Stimulated activated CD8-positive, alpha-beta memory T cell treated with anti-CD3 and anti-CD28 coated beads, Interleukin-7, amount 100 ng/mL, for 24 hours (primary cell): ENCODE results near the gene ZFAND2A.
"Not testable (repeated sequence)": the region's sequence is repeated elsewhere in the genome, so short reads cannot be mapped to it uniquely, and the experiment has no call there.

ENCODE experiments used
- DNase-seq: peaks from one replicate; pipeline ENCODE4 v3.0.0-alpha.2; 2020; ENCODE audit warnings: low read depth

ZFAND2A gene

GRCh38 chr7:1151653-1152425 is 8.2 kb downstream of the ZFAND2A start:
- DNase-seq = no peak

- DNase-seq = no peak
These were observed 8.8 kb downstream of the ZFAND2A start for GRCh38 chr7:1151156-1151555.

GRCh38 chr7:1150400-1151002 is 9.5 kb downstream of the ZFAND2A start:
- DNase-seq = no peak

GRCh38 chr7:1149351-1149794 is 10.6 kb downstream of the ZFAND2A start:
- no peak for DNase-seq

GRCh38 chr7:1147873-1148272 is 12.1 kb downstream of the ZFAND2A start:
- not testable (repeated sequence) for DNase-seq

GRCh38 chr7:1144269-1144771 is 15.7 kb downstream of the ZFAND2A start:
- no peak for DNase-seq

GRCh38 chr7:1143031-1143430 is 17.0 kb downstream of the ZFAND2A start:
- not testable (repeated sequence) for DNase-seq

- DNase-seq = no peak
These were observed 17.9 kb downstream of the ZFAND2A start for GRCh38 chr7:1142051-1142635.

GRCh38 chr7:1141651-1142050 is 18.3 kb downstream of the ZFAND2A start:
- DNase-seq = no peak

GRCh38 chr7:1140476-1141104 is 19.4 kb downstream of the ZFAND2A start:
- DNase-seq = no peak

GRCh38 chr7:1137517-1138167 is 22.4 kb downstream of the ZFAND2A start:
- no peak for DNase-seq

GRCh38 chr7:1136841-1137516 is 23.0 kb downstream of the ZFAND2A start:
- no peak for DNase-seq

GRCh38 chr7:1134951-1135350 is 25.0 kb downstream of the ZFAND2A start:
- DNase-seq = no peak

GRCh38 chr7:1131471-1132265 is 28.3 kb downstream of the ZFAND2A start:
- no peak for DNase-seq

GRCh38 chr7:1130021-1130990 is 29.7 kb downstream of the ZFAND2A start:
- no peak for DNase-seq

GRCh38 chr7:1129431-1129830 is 30.6 kb downstream of the ZFAND2A start:
- no peak for DNase-seq

- DNase-seq = no peak
These were observed 33.0 kb downstream of the ZFAND2A start for GRCh38 chr7:1127001-1127400.

GRCh38 chr7:1125603-1125969 is 34.4 kb downstream of the ZFAND2A start:
- no peak for DNase-seq

- no peak for DNase-seq
These were observed 35.0 kb downstream of the ZFAND2A start for GRCh38 chr7:1124816-1125602.
